ENCODE measurements around the gene WBP1L. TPM values are rescaled to one million over a fixed set of nuclear protein-coding genes. Genes with fewer than 3 reads are reported as not detected.

WBP1L gene
- total and polyA plus RNA-seq, 2 experiments from 2014 or later = 7.0 to 55.7 TPM

- H3K9me2 ChIP-seq (ENCODE audit: insufficient read depth) = no peaks in the 10 kb centered on the region
- peaks cover 5% of the 10 kb centered on the region for H3K79me2 ChIP-seq (replicated peaks; ENCODE audit: insufficient read depth)
- no peak overlapping the region for H3K27ac ChIP-seq (ENCODE audit: low read depth)
- H3K4me1 Mint-ChIP-seq = peaks cover 8% of the 10 kb centered on the region
- DNase-seq (ENCODE audit: low spot score) (no peak), ATAC-seq (no peak)
- 0 out of 2 replicates have a peak, but pooled peaks cover 3% of the 10 kb centered on the region for H3F3A ChIP-seq (replicated peaks; ENCODE audit: low read depth)
- no peak overlapping the region for H3K4me2 ChIP-seq
- no peaks in the 10 kb centered on the region for H3K27me3 ChIP-seq (ENCODE audit: insufficient read depth)
- peaks cover 6% of the 10 kb centered on the region for H3K27me3 Mint-ChIP-seq (ENCODE audit: insufficient read depth, low read depth, poor library complexity)
- no peaks in the 10 kb centered on the region for H3K9me3 Mint-ChIP-seq
- no peak overlapping the region for H3K27ac Mint-ChIP-seq
- TF ChIP-seq POLR2AphosphoS5 (IDR thresholded peaks at IDR 0.05; ENCODE audit: low read depth) (no peak), REST (IDR thresholded peaks at IDR 0.05; ENCODE audit: unreplicated experiment) (no peak), ZNF114 (CRISPR knock-in tag; IDR thresholded peaks at IDR 0.05) (no peak), CTCF (conservative IDR thresholded peaks at IDR 0.05; ENCODE audit: low read depth in 2 of 2) (no peak), ZNF331 (CRISPR knock-in tag; IDR thresholded peaks at IDR 0.05; ENCODE audit: low read depth) (no peak), EZH2phosphoT487 (IDR thresholded peaks at IDR 0.05; ENCODE audit: unreplicated experiment) (no peak), ETS1 (IDR thresholded peaks at IDR 0.05) (no peak), JUNB (IDR thresholded peaks at IDR 0.05; ENCODE audit: unreplicated experiment) (no peak), NANOG (IDR thresholded peaks at IDR 0.05; ENCODE audit: borderline replicate concordance) (no peak), ZNF462 (CRISPR knock-in tag; IDR thresholded peaks at IDR 0.05) (no peak), STAT1 (IDR thresholded peaks at IDR 0.05; ENCODE audit: unreplicated experiment) (no peak), CREB1 (CRISPR knock-in tag; IDR thresholded peaks at IDR 0.05; ENCODE audit: low read depth) (no peak), EZH2 (IDR thresholded peaks at IDR 0.05; ENCODE audit: low read depth, unreplicated experiment) (no peak)
- H2AFZ ChIP-seq = no peak overlapping the region
- no peaks in the 10 kb centered on the region; the same call in 1 of the 2 replicates for H3K4me1 ChIP-seq (ENCODE audit: insufficient read depth)
- no peak overlapping the region for H3K4me3 ChIP-seq
- H4K20me1 ChIP-seq (replicated peaks; ENCODE audit: insufficient read depth) = no peaks in the 10 kb centered on the region; the same call in none of the 2 replicates
- no peaks in the 10 kb centered on the region for H3K36me3 Mint-ChIP-seq (ENCODE audit: low read depth)
- H3K4me3 Mint-ChIP-seq = no peak overlapping the region
- H3K36me3 ChIP-seq (ENCODE audit: insufficient read depth) = no peaks in the 10 kb centered on the region
These were observed 18.2 kb downstream of the WBP1L start for GRCh38 chr10:102761981-102762380.
